ENCODE results near the gene TEX36.

TEX36 gene

DNA sequence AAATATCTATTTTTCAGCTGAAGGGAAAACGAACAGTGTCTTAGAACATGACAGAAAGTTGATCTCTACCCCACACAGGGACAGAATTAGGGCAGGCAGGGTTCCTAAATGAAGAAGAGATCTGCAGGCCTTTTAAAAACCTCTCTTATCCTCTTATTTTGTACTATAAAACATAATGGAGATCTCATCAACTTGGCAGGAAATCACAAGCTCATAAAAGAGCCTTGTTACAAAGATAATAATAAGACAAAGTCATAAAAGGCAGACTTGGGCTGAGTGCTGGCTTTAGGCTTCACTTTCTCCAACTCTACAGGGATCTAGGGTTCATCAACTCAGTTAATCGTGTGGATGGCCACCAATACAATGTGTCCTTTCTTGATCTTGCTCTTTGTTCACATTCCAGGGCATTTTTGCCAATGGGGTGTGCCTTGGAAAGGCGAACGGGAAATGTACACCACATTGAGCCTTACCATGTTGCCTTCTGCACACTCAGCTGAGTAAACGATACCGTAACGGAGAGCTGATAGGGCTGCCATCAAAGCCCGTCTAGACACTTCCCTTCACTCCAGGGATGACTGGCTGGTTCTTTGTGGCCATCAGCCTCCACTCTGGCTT is 7.1 kb upstream of the TEX36 start:
- TF ChIP-seq, protein P1, sequence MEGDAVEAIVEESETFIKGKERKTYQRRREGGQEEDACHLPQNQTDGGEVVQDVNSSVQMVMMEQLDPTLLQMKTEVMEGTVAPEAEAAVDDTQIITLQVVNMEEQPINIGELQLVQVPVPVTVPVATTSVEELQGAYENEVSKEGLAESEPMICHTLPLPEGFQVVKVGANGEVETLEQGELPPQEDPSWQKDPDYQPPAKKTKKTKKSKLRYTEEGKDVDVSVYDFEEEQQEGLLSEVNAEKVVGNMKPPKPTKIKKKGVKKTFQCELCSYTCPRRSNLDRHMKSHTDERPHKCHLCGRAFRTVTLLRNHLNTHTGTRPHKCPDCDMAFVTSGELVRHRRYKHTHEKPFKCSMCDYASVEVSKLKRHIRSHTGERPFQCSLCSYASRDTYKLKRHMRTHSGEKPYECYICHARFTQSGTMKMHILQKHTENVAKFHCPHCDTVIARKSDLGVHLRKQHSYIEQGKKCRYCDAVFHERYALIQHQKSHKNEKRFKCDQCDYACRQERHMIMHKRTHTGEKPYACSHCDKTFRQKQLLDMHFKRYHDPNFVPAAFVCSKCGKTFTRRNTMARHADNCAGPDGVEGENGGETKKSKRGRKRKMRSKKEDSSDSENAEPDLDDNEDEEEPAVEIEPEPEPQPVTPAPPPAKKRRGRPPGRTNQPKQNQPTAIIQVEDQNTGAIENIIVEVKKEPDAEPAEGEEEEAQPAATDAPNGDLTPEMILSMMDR (IDR thresholded peaks at IDR 0.05; ENCODE audit: extremely low read depth, missing control alignments): no peak
- no peak for DNase-seq (ENCODE audit: low spot score)

DNA sequence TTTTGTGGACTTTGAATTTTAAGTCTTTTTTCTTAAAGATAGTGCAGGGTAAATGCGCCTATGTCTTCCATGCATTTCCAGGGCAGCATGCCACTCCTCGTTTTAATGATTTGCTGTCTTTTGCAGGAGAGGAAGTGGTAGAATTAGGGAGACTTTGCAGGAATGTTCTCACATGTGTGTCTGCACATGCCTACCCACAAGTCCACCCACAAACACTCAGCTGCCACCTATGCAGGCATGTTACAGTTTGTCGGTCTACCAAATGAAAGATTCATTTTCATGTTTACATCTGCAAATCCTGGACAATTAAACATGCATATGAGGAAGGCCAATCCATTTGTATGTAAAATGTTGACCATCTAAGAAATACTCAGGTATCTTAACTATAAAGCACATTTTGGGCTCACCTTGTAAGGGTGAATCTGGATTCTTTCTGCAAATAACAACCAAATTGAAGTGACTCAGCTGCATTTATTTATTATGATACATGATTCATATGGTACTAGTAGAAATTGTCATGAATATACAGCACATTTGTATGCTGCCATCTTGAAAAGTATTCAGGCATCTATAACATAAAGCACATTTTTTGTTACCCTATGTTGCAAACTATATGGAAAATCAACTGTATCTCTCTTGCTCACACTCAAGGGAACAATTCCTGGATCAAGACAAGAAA is 4.7 kb upstream of the TEX36 start:
- TF ChIP-seq, protein P1 (IDR thresholded peaks at IDR 0.05; ENCODE audit: extremely low read depth, missing control alignments): no peak
- no peak for DNase-seq (ENCODE audit: low spot score)

GRCh38 chr10:125684581-125684980 is 1.6 kb upstream of the TEX36 start:
- no peak for DNase-seq (ENCODE audit: low spot score)
- TF ChIP-seq, protein P1 (IDR thresholded peaks at IDR 0.05; ENCODE audit: extremely low read depth, missing control alignments): no peak

DNA sequence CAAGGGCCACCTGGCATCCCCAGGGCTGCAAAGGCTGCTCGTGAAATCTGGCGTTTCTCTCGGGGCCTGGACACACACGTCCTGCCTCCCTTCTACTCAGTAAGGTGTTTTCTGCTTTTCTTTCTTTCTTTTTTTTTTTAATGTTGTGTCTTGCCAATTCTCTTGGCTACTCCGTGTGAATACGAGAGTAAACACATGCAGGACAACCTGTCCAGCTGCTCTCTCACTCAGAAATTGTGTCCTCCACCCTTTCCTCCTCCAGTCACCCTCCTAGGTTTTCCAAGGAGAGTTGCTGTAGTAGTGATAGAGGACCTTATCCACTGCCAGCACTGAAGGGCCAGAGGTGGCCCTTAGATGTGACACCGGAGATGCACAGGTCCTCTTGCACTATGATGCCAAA is 858 bp upstream of the TEX36 start:
- no peak for DNase-seq (ENCODE audit: low spot score)
- TF ChIP-seq, protein P1 (IDR thresholded peaks at IDR 0.05; ENCODE audit: extremely low read depth, missing control alignments): no peak

- DNase-seq (ENCODE audit: low spot score): no peak
- TF ChIP-seq, protein P1 (IDR thresholded peaks at IDR 0.05; ENCODE audit: extremely low read depth, missing control alignments): no peak
These were observed 3.5 kb downstream of the TEX36 start for GRCh38 chr10:125679436-125679835.

DNA sequence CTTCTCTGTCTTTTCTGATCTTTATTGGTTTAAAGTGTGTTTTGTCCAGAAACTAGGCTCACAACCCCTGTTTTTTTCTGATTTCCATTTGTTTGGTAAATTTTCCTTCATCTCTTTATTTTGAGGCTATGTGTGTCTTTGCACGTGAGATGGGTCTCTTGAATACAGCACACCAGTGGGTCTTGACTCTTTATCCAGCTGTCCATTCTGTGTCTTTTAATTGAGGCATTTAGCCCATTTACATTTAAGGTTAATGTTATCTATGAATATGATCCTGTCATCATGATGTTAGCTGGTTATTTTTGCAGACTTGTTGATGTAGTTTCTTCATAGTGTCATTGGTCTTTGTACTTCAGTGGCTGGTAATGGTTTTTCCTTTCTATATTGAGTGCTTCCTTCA is 10.1 kb downstream of the TEX36 start:
- TF ChIP-seq, protein P1 (IDR thresholded peaks at IDR 0.05; ENCODE audit: extremely low read depth, missing control alignments): no peak
- no peak for DNase-seq (ENCODE audit: low spot score)

- DNase-seq (ENCODE audit: low spot score): no peak
- TF ChIP-seq, protein P1 (IDR thresholded peaks at IDR 0.05; ENCODE audit: extremely low read depth, missing control alignments): no peak
These were observed 20.4 kb downstream of the TEX36 start for GRCh38 chr10:125662584-125662983.
